ENCODE data around the gene ZNF536.

DNA sequence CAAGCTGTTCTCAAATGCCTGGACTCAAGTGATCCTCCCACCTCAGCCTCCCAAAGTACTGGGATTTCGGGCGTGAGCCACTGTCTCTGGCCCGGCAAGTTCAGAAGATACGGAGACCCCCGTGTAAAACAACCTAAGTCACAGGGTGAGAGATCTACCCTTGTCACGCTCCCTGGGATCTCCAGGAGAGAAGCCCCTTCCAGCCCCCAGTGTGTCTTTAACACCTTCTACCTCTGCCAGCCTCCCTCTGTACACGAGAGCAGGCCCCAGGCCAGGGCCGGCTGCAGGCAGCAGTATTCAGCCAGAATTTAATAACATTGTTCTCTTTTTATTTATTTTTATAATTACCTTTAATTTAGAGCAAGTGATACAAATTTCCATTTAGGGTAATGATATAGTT, 49.4 kb downstream of the ZNF536 start:
- TF ChIP-seq, protein P1, sequence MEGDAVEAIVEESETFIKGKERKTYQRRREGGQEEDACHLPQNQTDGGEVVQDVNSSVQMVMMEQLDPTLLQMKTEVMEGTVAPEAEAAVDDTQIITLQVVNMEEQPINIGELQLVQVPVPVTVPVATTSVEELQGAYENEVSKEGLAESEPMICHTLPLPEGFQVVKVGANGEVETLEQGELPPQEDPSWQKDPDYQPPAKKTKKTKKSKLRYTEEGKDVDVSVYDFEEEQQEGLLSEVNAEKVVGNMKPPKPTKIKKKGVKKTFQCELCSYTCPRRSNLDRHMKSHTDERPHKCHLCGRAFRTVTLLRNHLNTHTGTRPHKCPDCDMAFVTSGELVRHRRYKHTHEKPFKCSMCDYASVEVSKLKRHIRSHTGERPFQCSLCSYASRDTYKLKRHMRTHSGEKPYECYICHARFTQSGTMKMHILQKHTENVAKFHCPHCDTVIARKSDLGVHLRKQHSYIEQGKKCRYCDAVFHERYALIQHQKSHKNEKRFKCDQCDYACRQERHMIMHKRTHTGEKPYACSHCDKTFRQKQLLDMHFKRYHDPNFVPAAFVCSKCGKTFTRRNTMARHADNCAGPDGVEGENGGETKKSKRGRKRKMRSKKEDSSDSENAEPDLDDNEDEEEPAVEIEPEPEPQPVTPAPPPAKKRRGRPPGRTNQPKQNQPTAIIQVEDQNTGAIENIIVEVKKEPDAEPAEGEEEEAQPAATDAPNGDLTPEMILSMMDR (conservative IDR thresholded peaks at IDR 0.05; ENCODE audit: low read depth, low read length): no peak
- no peak for TF ChIP-seq EZH2 (IDR thresholded peaks at IDR 0.05; ENCODE audit: borderline replicate concordance, low read depth, low read length, poor library complexity, severe bottlenecking)
